Panc1 (cell line): ENCODE measurements around the gene MS4A18.

Experiments
- CTCF ChIP-seq: fragments of 450-650 bp; IDR thresholded peaks from 2 replicates; pipeline ENCODE4 v1.5.1; 2017; ENCODE audit warnings: mild to moderate bottlenecking
- POLR2AphosphoS5 ChIP-seq: IDR thresholded peaks from 2 replicates; pipeline ENCODE4 v1.6.1; 2012; ENCODE audit warnings: mild to moderate bottlenecking, low read depth, low read length, moderate library complexity
- SIN3A ChIP-seq: IDR thresholded peaks from 2 replicates; pipeline ENCODE4 v1.6.1; 2012; ENCODE audit warnings: low read depth, mild to moderate bottlenecking, low read length, moderate library complexity, borderline replicate concordance; ENCODE audit not compliant: insufficient read depth

GRCh38 chr11:60782393-60783140 lies 58.0 kb downstream of the MS4A18 start:
- TF ChIP-seq CTCF (no peak), SIN3A (no peak), POLR2AphosphoS5 (no peak)
